ENCODE results near the gene CCL8.

The CCL8 gene

DNA sequence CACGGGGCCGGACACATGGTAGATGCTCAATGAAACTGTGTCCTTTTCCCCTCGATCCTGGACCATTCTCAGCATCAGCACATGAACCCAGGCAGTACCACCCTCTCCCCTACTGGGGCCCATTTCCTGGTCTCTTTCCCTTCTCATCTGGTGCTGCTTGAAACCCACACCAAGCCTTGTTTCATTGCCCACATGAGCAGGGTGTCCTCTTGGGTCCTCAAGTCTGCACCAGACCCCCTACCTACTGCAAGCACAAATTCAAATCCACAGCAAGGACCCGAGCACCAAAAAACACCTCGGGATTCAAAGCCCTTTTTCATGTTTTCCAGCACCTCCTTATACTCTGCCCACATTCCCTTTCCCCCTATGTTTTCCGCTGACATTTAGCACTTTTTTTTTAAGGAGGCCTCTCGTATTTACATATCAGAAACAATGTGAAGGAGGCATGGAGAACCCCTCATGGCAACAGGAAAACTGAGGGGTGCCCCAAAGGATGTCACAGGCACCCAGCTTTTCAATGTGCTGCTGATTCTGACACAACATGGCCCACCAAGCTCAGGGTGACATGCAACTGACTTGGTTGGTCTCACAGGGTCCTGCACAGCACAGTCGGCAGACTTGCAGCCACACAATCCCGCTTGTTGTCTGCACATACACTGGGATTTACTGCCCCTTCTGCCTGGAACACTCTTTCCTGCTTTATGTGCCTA is 48.4 kb downstream of the CCL8 start:
- DNase-seq (ENCODE audit: low spot score) = no peak

DNA sequence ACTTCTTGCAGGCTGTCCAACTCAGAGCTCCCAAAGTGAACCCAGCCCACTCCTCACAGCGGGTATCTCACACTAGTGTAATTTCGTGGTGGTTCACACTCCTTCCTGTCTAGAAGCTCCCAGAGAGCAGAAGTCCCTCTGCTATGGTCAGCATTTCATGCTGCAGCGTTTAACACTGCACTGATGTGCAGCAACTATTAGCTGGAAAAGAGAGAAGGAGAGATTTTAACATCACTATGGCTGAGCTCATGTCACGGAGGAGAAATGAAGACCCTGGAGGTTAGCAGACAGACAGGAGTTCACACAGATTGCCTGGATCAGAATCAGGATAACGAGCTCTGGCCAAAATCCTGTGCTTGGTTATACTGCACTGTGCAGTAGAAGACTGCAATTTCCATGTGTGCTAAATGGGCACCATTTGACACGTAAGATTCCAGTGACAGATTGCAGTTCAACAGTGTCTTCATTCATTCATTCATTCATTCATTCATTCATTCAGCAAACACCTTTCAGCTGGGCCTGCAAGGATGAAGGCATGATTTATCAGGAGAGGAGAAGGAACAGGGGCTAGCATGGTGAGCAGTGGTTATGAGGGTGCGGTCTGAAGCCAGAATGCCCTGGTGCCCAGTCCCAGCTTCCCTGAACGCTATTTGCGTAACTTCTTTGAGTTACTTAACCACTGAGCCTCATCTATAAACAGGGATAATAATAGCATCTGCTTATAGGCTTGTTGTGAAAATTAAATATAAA is 49.1 kb downstream of the CCL8 start:
- DNase-seq (ENCODE audit: low spot score) = no peak

DNA sequence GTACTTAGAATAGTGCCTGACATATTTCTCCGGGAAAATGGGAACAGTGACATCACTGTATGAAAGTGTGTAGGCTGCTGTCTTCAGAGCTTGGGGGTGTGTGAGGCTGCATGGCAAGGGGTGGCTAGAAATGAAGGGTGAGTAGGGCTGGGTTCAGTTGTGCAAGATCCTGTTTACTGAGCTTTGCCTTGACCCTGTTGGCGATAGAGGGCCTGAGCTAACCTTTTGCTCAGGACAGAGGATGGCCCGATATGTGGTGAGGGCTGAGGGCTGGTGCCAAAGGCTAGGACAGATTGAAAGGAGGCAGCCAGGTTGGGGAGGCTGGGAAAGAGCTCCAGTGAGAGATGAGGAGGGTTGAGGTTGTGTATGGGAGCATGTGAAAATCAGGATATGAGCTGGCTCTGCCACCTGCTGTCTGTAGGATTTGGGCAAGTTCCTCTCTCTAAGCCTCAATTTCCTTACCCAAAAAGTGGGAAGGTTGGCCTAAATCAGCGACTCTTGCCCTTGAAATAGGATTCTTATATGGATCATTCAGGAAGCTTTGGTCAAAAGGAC is 49.8 kb downstream of the CCL8 start:
- DNase-seq (ENCODE audit: low spot score) = no peak

DNA sequence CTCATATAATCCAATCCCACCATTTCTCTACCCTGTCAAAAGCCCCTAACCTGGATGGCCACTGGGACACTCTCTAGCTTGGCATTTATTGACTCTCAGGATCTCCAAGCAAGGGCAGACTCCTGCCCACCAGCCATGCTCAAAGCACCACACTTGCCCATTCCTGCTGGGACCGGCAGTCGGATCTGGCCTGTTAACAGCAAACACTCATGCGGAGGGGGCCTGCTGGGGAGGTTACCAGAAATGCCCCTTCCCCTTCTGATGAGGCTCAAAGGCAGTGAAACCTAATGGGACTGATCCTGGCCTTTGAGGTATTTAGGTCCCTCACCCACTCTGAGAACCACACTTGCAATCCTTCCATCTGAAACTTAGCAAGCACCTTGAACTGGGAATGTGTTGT is 50.3 kb downstream of the CCL8 start:
- no peak for DNase-seq (ENCODE audit: low spot score)

DNA sequence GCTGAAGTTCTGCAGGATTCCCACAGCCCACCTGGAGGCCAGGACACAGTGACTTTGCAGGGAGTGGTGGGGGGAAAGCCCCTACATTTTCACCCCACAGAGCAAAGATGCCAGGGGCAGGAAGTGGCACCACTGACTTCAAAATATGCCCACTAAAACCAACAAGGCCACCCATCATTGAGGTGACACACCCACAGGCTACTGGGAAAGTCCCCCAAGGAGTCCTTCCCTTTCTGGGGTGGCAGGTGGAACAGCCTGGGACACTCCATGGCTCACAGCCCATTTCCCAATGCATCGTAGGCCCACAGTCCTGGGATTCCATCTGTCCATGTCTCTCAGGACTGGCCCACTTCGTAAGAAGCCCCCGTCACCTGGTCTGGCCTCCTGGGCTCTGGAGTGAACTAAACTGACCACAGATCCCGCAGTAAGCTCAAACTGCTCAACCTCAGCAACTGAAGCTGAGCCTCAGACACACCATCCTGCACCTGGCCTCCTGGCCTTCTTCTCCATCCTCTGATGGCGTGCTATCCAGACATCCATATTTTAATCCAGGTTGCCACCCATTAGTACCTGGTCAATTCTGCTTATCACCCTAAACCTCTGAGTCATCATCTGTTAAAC is 51.3 kb downstream of the CCL8 start:
- no peak for DNase-seq (ENCODE audit: low spot score)

DNA sequence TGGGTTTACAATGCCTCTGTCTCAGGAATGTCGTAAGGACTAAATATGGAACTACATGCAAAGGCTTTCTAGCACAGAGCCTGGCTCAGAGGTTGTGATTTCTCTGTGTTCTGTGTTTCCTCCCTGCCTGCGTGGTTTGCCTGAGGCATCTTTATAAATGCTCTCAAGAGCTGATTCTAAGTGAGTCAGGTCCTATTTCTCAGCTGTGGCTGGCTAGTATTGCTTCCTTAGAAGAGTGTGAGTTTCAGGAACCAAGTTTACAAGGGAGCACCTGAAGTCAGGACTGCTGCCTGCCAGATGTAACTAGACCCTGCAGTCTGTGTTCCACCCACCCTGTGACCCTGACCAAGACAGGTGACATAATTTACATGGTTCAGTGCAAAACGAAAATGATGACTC is 51.8 kb downstream of the CCL8 start:
- DNase-seq (ENCODE audit: low spot score) = no peak

Measured in GM03348 (cell line).